K562 (cell line): ENCODE measurements around the gene NRXN3. TPM values are rescaled to one million over a fixed set of nuclear protein-coding genes. Genes with fewer than 3 reads are reported as not detected.

Experiments
- ATAC-seq: fragments of 200-7000 bp; cut with Tn5 transposase; 3 replicates; pipeline ENCODE4 v1.9.1; 2020; ENCODE audit warnings: moderate library complexity
- BruUV-seq: library from RNA; stranded (reverse); fragments of 400-500 nt; replicated peaks from 2 replicates; lab custom pipeline; 2021; lab: Mats Ljungman, UMichigan
- CTCF ChIA-PET: fragments of 300-600 bp; formaldehyde crosslinking; extraction: SDS; loops from one replicate; lab custom pipeline; 2021; ENCODE audit warnings: low intra/inter-chr PET ratio; lab: Yijun Ruan, JAX
- POLR2A ChIA-PET: fragments of 300-600, 350-650 bp; sonication (Branson Sonifier 250); formaldehyde crosslinking; extraction: SDS; loops from one replicate; lab custom pipeline; 2021; ENCODE audit warnings: antibody characterized with exemption, inconsistent platforms; lab: Yijun Ruan, JAX
- DNase-seq, 4 experiments: peaks; one replicate each; pipeline versions ENCODE4 v3.0.0 to v3.0.0-alpha.2; 2011 to 2018; ENCODE audit warnings: low spot score in 3 of 4, mixed read lengths in 3 of 4; ENCODE audit errors: extremely low read depth in 1 of 4
- FAIRE-seq: peaks from 2 replicates; lab custom pipeline; 2011; peaks lifted over from hg19 to GRCh38; lab: Jason Lieb, UNC
- H2AFZ ChIP-seq: 2 replicates; pipeline ENCODE4 v1.6.0; 2011; ENCODE audit warnings: low read depth, low read length, control low read depth, inconsistent platforms
- H3K27ac ChIP-seq: fragments of 200-600 bp; 3 replicates; pipeline ENCODE4 v1.8.0; 2011; ENCODE audit warnings: low read depth, mild to moderate bottlenecking, control low read depth, inconsistent platforms, low read length, moderate library complexity, mixed read lengths; ENCODE audit errors: extremely low read depth
- H3K27me3 ChIP-seq, 2 experiments: fragments of 300-600 bp in 1 of 2; 2 replicates in 1 of 2; 3 replicates in 1 of 2; pipeline versions ENCODE4 v1.6.0 to v1.8.0; 2011; ENCODE audit warnings: inconsistent platforms in 2 of 2, low read length in 2 of 2, mild to moderate bottlenecking in 1 of 2, mixed read lengths in 1 of 2, moderate library complexity in 1 of 2; ENCODE audit not compliant: control insufficient read depth in 2 of 2, insufficient read depth in 2 of 2
- H3K36me3 ChIP-seq: fragments of 300-600 bp; 3 replicates; pipeline ENCODE4 v1.8.0; 2011; ENCODE audit warnings: mild to moderate bottlenecking, low read length, inconsistent platforms; ENCODE audit not compliant: control insufficient read depth, insufficient read depth
- H3K4me1 ChIP-seq, 2 experiments: fragments of 200-600 bp in 1 of 2; replicated peaks in 1 of 2; 2 replicates in 1 of 2; 3 replicates in 1 of 2; pipeline versions ENCODE4 v1.5.1 to v1.8.0; 2011; ENCODE audit warnings: inconsistent platforms in 2 of 2, low read length in 2 of 2, mild to moderate bottlenecking in 1 of 2, mixed read lengths in 1 of 2, moderate library complexity in 1 of 2; ENCODE audit not compliant: control insufficient read depth in 2 of 2, insufficient read depth in 2 of 2
- H3K4me2 ChIP-seq: 2 replicates; pipeline ENCODE4 v1.6.1; 2011; ENCODE audit warnings: low read length, control low read depth, inconsistent platforms, mixed read lengths; ENCODE audit not compliant: insufficient read depth
- H3K4me3 ChIP-seq: fragments of 200-600 bp; sonication (generic), shearing (Covaris generic); 2 replicates; pipeline ENCODE4 v1.5.1; 2016; ENCODE audit warnings: control low read depth, inconsistent platforms
- H3K79me2 ChIP-seq: fragments of 200-600 bp; 3 replicates; pipeline ENCODE4 v1.8.0; 2011; ENCODE audit warnings: low read length, inconsistent platforms; ENCODE audit not compliant: control insufficient read depth, insufficient read depth
- H3K9ac ChIP-seq, 2 experiments: 2 replicates each; pipeline versions ENCODE4 v1.6.0 to v1.6.1; 2011; ENCODE audit warnings: low read depth in 2 of 2, low read length in 2 of 2, control low read depth in 1 of 2, inconsistent platforms in 1 of 2, mild to moderate bottlenecking in 1 of 2, mixed read lengths in 1 of 2; ENCODE audit not compliant: insufficient read depth in 1 of 2
- H3K9me1 ChIP-seq: one replicate; pipeline ENCODE4 v1.6.0; 2011; ENCODE audit warnings: inconsistent platforms, mild to moderate bottlenecking, low read length, moderate library complexity; ENCODE audit not compliant: control insufficient read depth, insufficient read depth
- H3K9me3 ChIP-seq: replicated peaks from 2 replicates; pipeline ENCODE4 v1.5.1; 2011; ENCODE audit warnings: low read depth, low read length, inconsistent platforms; ENCODE audit not compliant: control insufficient read depth, insufficient read depth
- H4K20me1 ChIP-seq: replicated peaks from 2 replicates; pipeline ENCODE4 v1.6.1; 2011; ENCODE audit warnings: low read length, inconsistent platforms, mixed read lengths; ENCODE audit not compliant: control insufficient read depth, insufficient read depth
- CXXC5 ChIP-seq: fragments of 250-450 bp; sonication (Bioruptor Pico); IDR thresholded peaks from 2 replicates; pipeline ENCODE4 v1.8.0; 2022; ENCODE audit warnings: inconsistent platforms, mild to moderate bottlenecking, moderate library complexity
- FOXK1 ChIP-seq: sonication (generic); formaldehyde crosslinking; IDR thresholded peaks from 2 replicates; pipeline ENCODE4 v1.8.0; 2022; ENCODE audit warnings: missing genetic modification reagents, mild to moderate bottlenecking, borderline replicate concordance
- NFE2 ChIP-seq: IDR thresholded peaks from 2 replicates; pipeline ENCODE4 v1.6.1; 2014; ENCODE audit warnings: antibody characterized with exemption, low read depth
- ZNF395 ChIP-seq: fragments of 200-800 bp; sonication (Bioruptor generic); IDR thresholded peaks from 2 replicates; pipeline ENCODE4 v1.6.1; 2017; ENCODE audit warnings: missing genetic modification characterization, missing compliant biosample characterization
- ZNF431 ChIP-seq: sonication (generic); formaldehyde crosslinking; IDR thresholded peaks from 2 replicates; pipeline ENCODE4 v1.8.0; 2022; ENCODE audit warnings: mild to moderate bottlenecking, missing genetic modification reagents
- WGBS: fragments of 100-300 bp; shearing (Covaris generic); methylation state at CpG from one replicate; pipeline ENCODE4 v1.1.6; 2016; ENCODE audit warnings: low coverage, mixed read lengths; ENCODE audit not compliant: insufficient coverage; ENCODE audit errors: missing lambda C conversion rate; 5-methylcytosine and 5-hydroxymethylcytosine counted together
- in situ Hi-C: fragments of 300-500 bp; cut with MboI; formaldehyde crosslinking; loops from 4 replicates; pipeline ENCODE4 v1.15.0; 2018; ENCODE audit warnings: inconsistent platforms, mixed read lengths
- intact Hi-C: fragments of 100-400 bp; cut with micrococcal nuclease; formaldehyde crosslinking; loops from 2 replicates; pipeline ENCODE4 v1.14.2; 2022
- polyA plus RNA-seq, 8 experiments: library from polyadenylated mRNA; depleted of rRNA in 4 of 8; stranded (reverse) in 5 of 8; unstranded in 3 of 8; fragments of >200 nt; fragmentation: Nextera tagmentation in 2 of 8; fragmentation: Illumina TruSeq in 1 of 8; extraction: Ambion mirVana in 2 of 8; extraction: Trizol in 1 of 8; gene quantifications; 2 replicates each; pipeline versions ENCODE4 v1.2.1 to v1.2.3, GENCODE V29; 2011 to 2014; ENCODE audit warnings: inconsistent platforms in 1 of 8, missing spikeins in 1 of 8
- total RNA-seq, 7 experiments: library from RNA; depleted of rRNA in 6 of 7; stranded (reverse); fragments of >200 nt in 6 of 7; fragmentation: Illumina TruSeq in 2 of 7; extraction: Trizol in 2 of 7; gene quantifications; 2 replicates each; pipeline versions ENCODE4 v1.2.1 to v1.2.3, GENCODE V29; 2011 to 2021; ENCODE audit warnings: low replicate concordance in 1 of 7
- TF ChIP-seq, protein P1 (sequence below), 3 experiments: fragments of 200-800 bp in 1 of 3; fragments of 250-450 bp in 1 of 3; fragments of 450-650 bp in 1 of 3; sonication (Bioruptor Pico) in 1 of 3; sonication (Bioruptor generic) in 1 of 3; formaldehyde crosslinking in 1 of 3; IDR thresholded peaks; 2 replicates each; pipeline versions ENCODE4 v1.6.1 to v1.8.0; 2016 to 2022; ENCODE audit warnings: mild to moderate bottlenecking in 2 of 3, missing genetic modification characterization in 2 of 3, missing compliant biosample characterization in 1 of 3, moderate library complexity in 1 of 3

The NRXN3 gene
- total and polyA plus RNA-seq, 9 of the 15 experiments (the other 6 are each of a cell fraction or from before 2014, with no cell fraction given), result 0.09 TPM; not detected in 8

GRCh38 chr14:79419571-79420327, 1249.6 kb downstream of the NRXN3 start:
- BruUV-seq, result no TSS peak
- no peak for TF ChIP-seq NFE2
- TF ChIP-seq ZNF395 (CRISPR knock-in tag), result no peak
- TF ChIP-seq CXXC5 (CRISPR knock-in tag), result no peak
- no peak for TF ChIP-seq FOXK1 (CRISPR knock-in tag)
- TF ChIP-seq ZNF431 (CRISPR knock-in tag), result no peak
- TF ChIP-seq, protein P1, sequence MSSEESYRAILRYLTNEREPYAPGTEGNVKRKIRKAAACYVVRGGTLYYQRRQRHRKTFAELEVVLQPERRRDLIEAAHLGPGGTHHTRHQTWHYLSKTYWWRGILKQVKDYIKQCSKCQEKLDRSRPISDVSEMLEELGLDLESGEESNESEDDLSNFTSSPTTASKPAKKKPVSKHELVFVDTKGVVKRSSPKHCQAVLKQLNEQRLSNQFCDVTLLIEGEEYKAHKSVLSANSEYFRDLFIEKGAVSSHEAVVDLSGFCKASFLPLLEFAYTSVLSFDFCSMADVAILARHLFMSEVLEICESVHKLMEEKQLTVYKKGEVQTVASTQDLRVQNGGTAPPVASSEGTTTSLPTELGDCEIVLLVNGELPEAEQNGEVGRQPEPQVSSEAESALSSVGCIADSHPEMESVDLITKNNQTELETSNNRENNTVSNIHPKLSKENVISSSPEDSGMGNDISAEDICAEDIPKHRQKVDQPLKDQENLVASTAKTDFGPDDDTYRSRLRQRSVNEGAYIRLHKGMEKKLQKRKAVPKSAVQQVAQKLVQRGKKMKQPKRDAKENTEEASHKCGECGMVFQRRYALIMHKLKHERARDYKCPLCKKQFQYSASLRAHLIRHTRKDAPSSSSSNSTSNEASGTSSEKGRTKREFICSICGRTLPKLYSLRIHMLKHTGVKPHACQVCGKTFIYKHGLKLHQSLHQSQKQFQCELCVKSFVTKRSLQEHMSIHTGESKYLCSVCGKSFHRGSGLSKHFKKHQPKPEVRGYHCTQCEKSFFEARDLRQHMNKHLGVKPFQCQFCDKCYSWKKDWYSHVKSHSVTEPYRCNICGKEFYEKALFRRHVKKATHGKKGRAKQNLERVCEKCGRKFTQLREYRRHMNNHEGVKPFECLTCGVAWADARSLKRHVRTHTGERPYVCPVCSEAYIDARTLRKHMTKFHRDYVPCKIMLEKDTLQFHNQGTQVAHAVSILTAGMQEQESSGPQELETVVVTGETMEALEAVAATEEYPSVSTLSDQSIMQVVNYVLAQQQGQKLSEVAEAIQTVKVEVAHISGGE (CRISPR knock-in tag; IDR thresholded peaks at IDR 0.05), result no peak
- Histone ChIP-seq H3K27me3 (no peaks in the 10 kb centered on the region), H2AFZ (no peak overlapping the region), H3K4me3 (no peak overlapping the region), H3K27ac (no peak overlapping the region), H3K9me1 (no peaks in the 10 kb centered on the region), H3K9ac (no peak overlapping the region), H3K9me3 (no peaks in the 10 kb centered on the region), H4K20me1 (no peaks in the 10 kb centered on the region), H3K79me2 (no peaks in the 10 kb centered on the region), H3K4me2 (no peak overlapping the region), H3K4me1 (no peaks in the 10 kb centered on the region), H3K36me3 (no peaks in the 10 kb centered on the region)
- 0% methylated on average over 1 of the region's 1 CpG for WGBS
- ChIA-PET CTCF (no interaction called here), POLR2A (no interaction called here)
- intact Hi-C loops (no loop called here), in situ Hi-C loops (no loop called here)
- FAIRE-seq (no peak), DNase-seq (no peak), ATAC-seq (no peak)
